ENCODE measurements around the gene PIK3R4. TPM values are rescaled to one million over a fixed set of nuclear protein-coding genes. Genes with fewer than 3 reads are reported as not detected.

The PIK3R4 gene
- total RNA-seq, 1 experiment from 2014 or later: 47.3 TPM

DNA sequence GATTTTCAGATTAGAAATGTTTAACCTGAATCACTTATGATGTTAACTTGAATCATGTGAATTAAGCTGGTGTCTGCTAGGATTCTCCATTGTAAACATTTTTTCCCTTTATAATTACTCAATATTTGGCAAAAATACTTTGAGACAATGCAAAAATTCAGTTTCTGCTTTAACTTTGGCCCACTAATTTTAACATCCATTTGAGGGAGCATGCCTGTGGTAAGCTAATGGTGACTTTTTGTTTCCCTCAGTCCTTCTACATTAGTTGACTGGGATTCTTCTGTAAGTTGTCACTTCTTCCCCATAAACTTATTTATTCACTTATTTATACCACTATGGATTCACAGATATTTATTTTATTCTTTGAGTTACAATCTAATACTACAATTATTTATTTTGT, 59.3 kb downstream of the PIK3R4 start:
- Mint-ChIP-seq H3K9me3 (ENCODE audit: low read depth, unreplicated experiment) (no peaks in the 10 kb centered on the region), H3K4me3 (ENCODE audit: low read depth, unreplicated experiment) (no peak overlapping the region), H3K4me1 (ENCODE audit: low read depth, unreplicated experiment) (peaks cover 5% of the 10 kb centered on the region), H3K27me3 (ENCODE audit: unreplicated experiment) (no peaks in the 10 kb centered on the region), H3K36me3 (ENCODE audit: insufficient read depth, unreplicated experiment) (peaks cover 6% of the 10 kb centered on the region), H3K27ac (ENCODE audit: unreplicated experiment) (no peak overlapping the region)
- BruUV-seq (replicated peaks): no TSS peak
- CTCF ChIA-PET: no interaction called here
- intact Hi-C loops (cut with micrococcal nuclease; ENCODE audit: unreplicated experiment): no loop called here
- no peak for TF ChIP-seq CTCF (IDR thresholded peaks at IDR 0.05; ENCODE audit: unreplicated experiment)
- no peak for DNase-seq

GRCh38 chr3:130686833-130687232, 59.8 kb downstream of the PIK3R4 start:
- H3K9me3 Mint-ChIP-seq (ENCODE audit: low read depth, unreplicated experiment): no peaks in the 10 kb centered on the region
- no peak overlapping the region for H3K4me3 Mint-ChIP-seq (ENCODE audit: low read depth, unreplicated experiment)
- no peak for DNase-seq
- CTCF ChIA-PET: no interaction called here
- H3K27me3 Mint-ChIP-seq (ENCODE audit: unreplicated experiment): no peaks in the 10 kb centered on the region
- H3K36me3 Mint-ChIP-seq (ENCODE audit: insufficient read depth, unreplicated experiment): peaks cover 6% of the 10 kb centered on the region
- no TSS peak for BruUV-seq (replicated peaks)
- TF ChIP-seq CTCF (IDR thresholded peaks at IDR 0.05; ENCODE audit: unreplicated experiment): no peak
- no peaks in the 10 kb centered on the region for H3K4me1 Mint-ChIP-seq (ENCODE audit: low read depth, unreplicated experiment)
- intact Hi-C loops (cut with micrococcal nuclease; ENCODE audit: unreplicated experiment): no loop called here
- H3K27ac Mint-ChIP-seq (ENCODE audit: unreplicated experiment): no peak overlapping the region

GRCh38 chr3:130682131-130682530, 64.5 kb downstream of the PIK3R4 start:
- intact Hi-C loops (cut with micrococcal nuclease; ENCODE audit: unreplicated experiment): no loop called here
- BruUV-seq (replicated peaks): no TSS peak
- no peak overlapping the region for H3K4me3 Mint-ChIP-seq (ENCODE audit: low read depth, unreplicated experiment)

DNA sequence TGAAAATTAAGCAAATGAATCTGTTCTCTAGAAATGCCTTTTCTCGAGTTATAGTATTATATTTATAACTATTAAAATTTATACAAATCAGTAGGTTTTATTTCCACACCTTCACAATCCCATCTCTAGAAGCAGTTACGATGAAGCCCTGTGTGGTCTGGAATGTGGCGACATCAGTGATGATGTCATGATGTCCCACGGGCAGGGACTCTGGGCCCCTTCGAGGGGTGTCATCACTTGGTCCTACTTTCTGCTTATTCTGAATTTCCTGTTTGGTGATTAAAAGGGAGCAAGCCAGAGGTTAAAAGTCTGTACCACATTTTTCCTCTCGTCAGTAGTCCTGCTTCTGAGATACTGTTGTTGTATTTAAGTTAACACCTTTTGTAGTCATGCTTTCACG, 67.4 kb downstream of the PIK3R4 start:
- Mint-ChIP-seq H3K36me3 (ENCODE audit: insufficient read depth, unreplicated experiment) (peaks cover 6% of the 10 kb centered on the region), H3K27me3 (ENCODE audit: unreplicated experiment) (no peaks in the 10 kb centered on the region), H3K27ac (ENCODE audit: unreplicated experiment) (no peak overlapping the region), H3K9me3 (ENCODE audit: low read depth, unreplicated experiment) (no peaks in the 10 kb centered on the region), H3K4me1 (ENCODE audit: low read depth, unreplicated experiment) (no peaks in the 10 kb centered on the region), H3K4me3 (ENCODE audit: low read depth, unreplicated experiment) (no peak overlapping the region)
- no peak for DNase-seq
- intact Hi-C loops (cut with micrococcal nuclease; ENCODE audit: unreplicated experiment): no loop called here
- BruUV-seq (replicated peaks): no TSS peak
- CTCF ChIA-PET: no interaction called here
- TF ChIP-seq CTCF (IDR thresholded peaks at IDR 0.05; ENCODE audit: unreplicated experiment): no peak

More at GRCh38 chr3:130682131-130682530, 64.5 kb downstream of the PIK3R4 start:
- no peaks in the 10 kb centered on the region for H3K9me3 Mint-ChIP-seq (ENCODE audit: low read depth, unreplicated experiment)
- CTCF ChIA-PET: no interaction called here
- DNase-seq: no peak
- H3K4me1 Mint-ChIP-seq (ENCODE audit: low read depth, unreplicated experiment): no peaks in the 10 kb centered on the region
- no peaks in the 10 kb centered on the region for H3K27me3 Mint-ChIP-seq (ENCODE audit: unreplicated experiment)
- no peaks in the 10 kb centered on the region for H3K36me3 Mint-ChIP-seq (ENCODE audit: insufficient read depth, unreplicated experiment)
- no peak for TF ChIP-seq CTCF (IDR thresholded peaks at IDR 0.05; ENCODE audit: unreplicated experiment)
- H3K27ac Mint-ChIP-seq (ENCODE audit: unreplicated experiment): no peak overlapping the region
